ENCODE results near the gene HESX1.

DNA sequence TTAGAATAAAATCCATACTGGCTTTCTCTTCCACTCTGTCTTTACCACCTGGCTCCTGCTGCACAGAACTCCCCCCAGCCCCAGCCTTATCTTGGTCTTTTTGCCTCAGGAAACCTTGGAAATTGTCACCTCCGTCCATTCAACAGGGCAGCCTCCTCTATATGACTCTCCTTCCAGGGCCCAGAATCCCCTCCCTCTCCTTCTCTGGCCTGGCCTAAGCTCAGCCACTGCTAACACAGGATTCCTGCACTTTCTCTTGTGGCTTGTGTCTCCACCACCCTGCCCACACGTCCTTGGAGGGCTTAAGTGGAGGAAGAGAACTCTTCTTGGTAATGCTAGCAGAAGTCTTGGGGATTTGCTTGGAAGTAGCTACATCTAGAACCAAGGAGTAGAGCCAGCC lies 33.1 kb downstream of the HESX1 start:
- TF ChIP-seq RAD21 (IDR thresholded peaks at IDR 0.05; ENCODE audit: low read depth) = no peak
- no peak for TF ChIP-seq FOXM1 (IDR thresholded peaks at IDR 0.05; ENCODE audit: borderline replicate concordance, low read depth)
- TF ChIP-seq TAF1 (IDR thresholded peaks at IDR 0.05; ENCODE audit: low read depth) = no peak
- no peak for TF ChIP-seq EP300 (IDR thresholded peaks at IDR 0.05; ENCODE audit: borderline replicate concordance)
- no peak for TF ChIP-seq REST (IDR thresholded peaks at IDR 0.05; ENCODE audit: low read depth)
